GM12891 (cell line): ENCODE measurements around the gene DLGAP5.

ENCODE experiments used
- DNase-seq: peaks from one replicate; pipeline ENCODE4 v3.0.0; 2011; ENCODE audit warnings: low spot score; ENCODE audit not compliant: insufficient read length
- FAIRE-seq: peaks from 2 replicates; lab custom pipeline; 2011; peaks lifted over from hg19 to GRCh38; lab: Jason Lieb, UNC
- PAX5 ChIP-seq: IDR thresholded peaks from 2 replicates; pipeline ENCODE4 v1.6.1; 2011; ENCODE audit warnings: low read length, moderate library complexity, mild to moderate bottlenecking; ENCODE audit not compliant: insufficient read depth, severe bottlenecking
- POLR2A ChIP-seq: IDR thresholded peaks from 2 replicates; pipeline ENCODE4 v1.6.1; 2011; ENCODE audit warnings: low read depth, low read length, control low read depth
- POLR2AphosphoS5 ChIP-seq: IDR thresholded peaks from 2 replicates; pipeline ENCODE4 v1.6.1; 2011; ENCODE audit warnings: low read depth, low read length, control low read depth
- POU2F2 ChIP-seq: IDR thresholded peaks from 2 replicates; pipeline ENCODE4 v1.6.1; 2011; ENCODE audit warnings: low read depth, mild to moderate bottlenecking, control low read depth, low read length, moderate library complexity
- SPI1 ChIP-seq: IDR thresholded peaks from 2 replicates; pipeline ENCODE4 v1.6.1; 2011; ENCODE audit warnings: low read depth, low read length, control low read depth
- TAF1 ChIP-seq: IDR thresholded peaks from 2 replicates; pipeline ENCODE4 v1.6.1; 2011; ENCODE audit warnings: low read depth, low read length, control low read depth

DLGAP5 gene

DNA sequence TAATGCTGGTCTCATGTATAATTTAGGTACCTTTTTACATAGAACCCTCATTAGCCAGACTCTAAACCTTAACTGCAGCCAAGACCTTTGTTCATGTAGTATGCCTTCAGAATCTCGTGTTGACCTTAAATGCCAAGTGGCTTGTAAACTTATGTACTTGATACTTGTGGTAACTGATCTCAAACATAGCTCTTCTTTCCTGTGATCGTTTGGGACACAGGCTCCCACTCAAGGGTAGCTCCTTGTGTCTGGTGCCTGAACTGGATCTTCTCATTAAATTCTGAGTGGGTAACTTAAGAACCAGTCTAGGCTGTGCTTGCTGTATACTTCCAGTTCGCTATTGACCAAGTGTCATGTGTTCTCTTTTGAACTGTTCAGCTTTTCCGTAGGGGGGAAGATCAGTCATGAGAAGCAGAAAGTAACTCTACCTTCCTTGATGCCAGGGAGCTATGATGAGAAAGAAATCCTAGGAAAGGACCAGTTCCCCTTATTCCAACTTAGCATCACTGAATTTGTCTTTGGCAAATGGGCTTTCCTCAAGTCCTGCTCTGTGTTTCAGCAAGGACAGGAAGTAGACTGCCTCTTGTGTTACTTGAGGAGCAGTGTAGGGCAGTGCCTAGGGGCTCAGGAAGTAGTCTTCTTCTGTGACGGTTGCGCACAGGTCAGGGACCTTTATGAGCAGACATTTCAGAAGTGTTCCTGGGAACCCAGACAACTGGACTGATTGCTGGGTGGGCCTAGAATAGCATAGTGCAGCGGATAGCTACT is 59.8 kb downstream of the DLGAP5 start:
- TF ChIP-seq TAF1 (no peak), POLR2AphosphoS5 (no peak), POLR2A (no peak), PAX5 (no peak)
- no peak for DNase-seq
- peak; percentile 5 for FAIRE-seq

DNA sequence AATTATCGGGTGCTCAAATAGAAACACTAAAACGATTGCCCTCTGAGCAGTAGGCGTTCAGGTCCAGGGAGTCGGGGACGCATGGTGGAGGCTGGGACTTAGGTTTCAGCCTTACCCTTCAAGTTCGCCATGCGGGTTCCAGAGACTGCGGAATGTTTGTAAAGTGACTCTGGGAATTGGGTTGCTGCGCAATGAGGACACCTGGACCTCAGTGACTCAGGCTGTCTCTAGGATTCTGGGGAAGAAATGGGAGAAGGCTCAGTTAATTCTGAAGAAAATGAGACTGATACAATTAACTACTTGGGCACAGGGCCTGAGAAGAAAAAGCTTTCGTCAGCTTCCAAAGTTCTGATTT is 61.2 kb downstream of the DLGAP5 start:
- TF ChIP-seq POLR2AphosphoS5 = no peak
- no peak for TF ChIP-seq PAX5
- no peak for TF ChIP-seq POU2F2
- no peak for TF ChIP-seq TAF1
- no peak for TF ChIP-seq POLR2A
- TF ChIP-seq SPI1 = no peak
- FAIRE-seq (no peak), DNase-seq (no peak)

DNA sequence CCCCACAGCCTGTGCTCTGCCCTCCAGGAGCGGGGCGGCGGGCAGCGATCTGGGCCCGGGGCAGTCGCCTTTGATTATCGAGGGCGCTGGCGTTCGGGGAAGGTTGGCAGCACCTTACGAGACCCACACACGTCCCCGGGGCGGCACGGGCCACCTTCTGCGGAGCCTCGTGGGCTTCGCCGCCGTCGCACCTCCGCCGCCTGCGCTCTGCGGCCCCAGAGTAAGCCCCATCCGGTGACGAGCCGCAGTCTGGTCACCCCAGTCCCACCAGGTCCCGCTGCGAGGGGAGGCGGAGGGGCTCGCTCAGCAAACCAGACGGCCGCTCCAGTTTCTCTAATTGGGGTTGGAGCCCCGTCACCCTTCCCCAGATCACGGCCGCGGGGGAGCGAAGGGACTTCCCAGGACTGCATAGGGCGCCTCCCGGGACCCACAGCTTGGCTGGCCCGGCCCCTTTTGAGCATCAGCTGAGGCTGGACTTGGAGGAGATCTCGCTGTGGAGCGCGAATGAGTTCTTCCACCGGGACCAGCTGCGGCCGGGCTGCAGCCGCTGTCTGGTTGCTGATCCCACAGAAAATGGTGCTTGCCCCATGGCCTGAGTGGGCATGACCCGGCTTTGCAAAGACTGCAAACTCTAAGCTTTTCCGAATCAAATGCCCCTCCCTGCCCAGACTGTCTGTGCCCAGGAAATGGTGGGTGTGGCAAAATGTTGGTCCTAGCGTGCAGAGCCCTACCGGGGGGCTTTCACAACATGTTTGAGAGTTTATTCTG is 61.8 kb downstream of the DLGAP5 start:
- peak; percentile 50 for FAIRE-seq
- no peak for TF ChIP-seq SPI1
- no peak for TF ChIP-seq TAF1
- TF ChIP-seq PAX5 = no peak
- no peak for TF ChIP-seq POLR2AphosphoS5
- TF ChIP-seq POU2F2 = no peak
- TF ChIP-seq POLR2A = no peak
- DNase-seq = peak; percentile 73

DNA sequence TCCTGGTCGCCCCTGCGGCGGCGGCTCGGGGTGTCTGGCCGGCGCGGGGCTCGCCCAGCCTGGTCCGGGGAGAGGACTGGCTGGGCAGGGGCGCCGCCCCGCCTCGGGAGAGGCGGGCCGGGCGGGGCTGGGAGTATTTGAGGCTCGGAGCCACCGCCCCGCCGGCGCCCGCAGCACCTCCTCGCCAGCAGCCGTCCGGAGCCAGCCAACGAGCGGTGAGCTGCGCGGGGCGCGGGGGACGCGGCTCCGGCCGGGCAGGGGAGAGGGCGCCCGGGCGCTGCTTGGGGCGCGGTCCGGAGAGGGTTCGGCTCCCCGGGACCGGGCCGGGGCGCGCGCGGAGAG is 62.3 kb downstream of the DLGAP5 start, which contains the start of gene LGALS3:
TSS of gene LGALS3 (plus strand) at position 167 of the 342 bp plus-strand sequence. CDS start 8,122 bp downstream, outside the sequence.
- DNase-seq (peak; percentile 68), FAIRE-seq (peak; percentile 16)
- no peak for TF ChIP-seq POU2F2
- TF ChIP-seq PAX5 = no peak
- TF ChIP-seq SPI1 = no peak
- TF ChIP-seq POLR2A = no peak
- TF ChIP-seq TAF1 = no peak

DNA sequence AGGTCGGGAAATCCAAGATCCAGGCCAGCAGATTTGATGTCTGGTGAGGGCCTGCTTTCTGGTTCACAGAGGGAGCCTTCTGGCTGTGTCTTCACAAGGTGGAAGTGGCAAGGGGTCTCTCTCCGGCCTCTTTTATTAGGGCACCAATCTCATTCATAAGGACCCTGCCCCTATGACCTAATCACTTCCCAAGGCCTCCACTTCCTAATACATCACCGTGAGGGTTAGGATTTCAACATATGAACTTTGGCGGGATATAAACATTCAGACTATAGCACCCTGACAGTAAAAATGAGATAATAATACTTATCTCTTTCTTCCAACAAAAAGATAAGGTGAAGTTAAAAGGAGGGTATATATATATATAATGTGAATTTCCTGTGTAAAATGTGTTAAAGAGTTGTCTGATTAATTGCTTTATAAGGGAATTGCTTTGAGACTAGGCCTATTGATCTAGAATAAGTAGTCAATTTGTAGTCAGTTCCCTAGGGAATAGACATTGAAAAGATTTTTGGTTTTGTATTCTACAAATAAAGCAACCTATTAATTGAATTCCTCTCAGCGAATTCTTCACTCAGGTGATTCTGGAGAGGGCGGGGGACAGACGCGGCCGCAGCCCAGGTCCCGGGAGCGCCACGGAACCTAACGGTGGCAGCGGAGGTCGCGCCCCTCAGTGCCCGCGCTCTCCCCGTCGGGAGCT is 62.8 kb downstream of the DLGAP5 start:
- DNase-seq (no peak), FAIRE-seq (peak; percentile 13)
- TF ChIP-seq POLR2AphosphoS5 (no peak), POLR2A (no peak), SPI1 (no peak), POU2F2 (no peak), PAX5 (no peak), TAF1 (no peak)

DNA sequence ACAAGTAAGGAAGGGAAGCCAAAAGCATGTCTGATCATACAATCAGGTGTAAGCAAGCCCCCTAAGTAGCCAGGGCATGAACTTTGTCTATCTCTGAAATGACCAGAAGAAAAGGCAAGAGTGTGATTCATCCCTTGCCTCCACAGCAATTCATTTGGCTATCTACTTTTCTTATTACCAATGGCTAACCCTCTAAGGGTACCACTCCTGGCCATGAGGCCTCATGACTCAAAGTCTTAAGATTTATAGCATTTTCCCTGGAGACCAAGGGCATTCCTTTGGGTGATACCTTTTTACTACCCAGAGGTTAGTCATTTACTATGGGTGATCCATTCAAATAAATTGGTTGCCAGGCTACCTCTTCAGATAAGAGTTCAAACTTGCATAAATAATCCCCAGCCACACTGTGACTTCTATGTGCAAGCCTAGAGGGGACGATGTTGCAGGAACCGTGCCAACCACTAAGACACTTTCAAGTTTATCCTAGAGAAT is 63.9 kb downstream of the DLGAP5 start:
- FAIRE-seq (no peak), DNase-seq (no peak)
- no peak for TF ChIP-seq POLR2A
- no peak for TF ChIP-seq POU2F2
- no peak for TF ChIP-seq PAX5
- TF ChIP-seq POLR2AphosphoS5 = no peak
- TF ChIP-seq TAF1 = no peak
- no peak for TF ChIP-seq SPI1

DNA sequence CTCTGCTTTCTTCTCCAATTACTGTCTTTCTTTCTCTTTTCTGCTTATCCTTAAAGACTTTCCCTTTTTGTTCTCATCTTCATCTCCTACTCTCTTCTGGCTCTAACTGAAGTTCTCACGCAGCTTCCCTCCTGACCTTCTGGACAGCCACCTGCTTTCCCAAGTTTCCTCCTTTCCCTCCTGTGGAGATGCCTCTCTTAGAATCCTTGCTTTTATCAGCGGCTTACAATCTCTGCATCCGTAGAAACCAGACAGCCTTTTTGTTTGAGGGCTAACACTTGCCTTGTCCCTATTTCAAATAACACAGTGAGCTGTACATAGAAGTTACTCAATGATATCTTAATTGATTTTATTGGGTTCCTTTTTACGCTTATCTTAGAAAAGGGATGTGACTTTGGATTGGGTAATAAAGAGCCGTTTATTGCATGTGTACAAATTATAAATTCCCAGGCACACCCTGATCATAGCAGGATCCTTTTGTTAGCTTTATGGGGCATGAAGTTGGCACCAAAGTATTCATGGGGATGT is 64.4 kb downstream of the DLGAP5 start:
- DNase-seq = no peak
- no peak for TF ChIP-seq PAX5
- no peak for TF ChIP-seq POLR2A
- TF ChIP-seq POU2F2 = no peak
- TF ChIP-seq TAF1 = no peak
- TF ChIP-seq POLR2AphosphoS5 = no peak
- no peak for TF ChIP-seq SPI1
- FAIRE-seq = peak; percentile 5

DNA sequence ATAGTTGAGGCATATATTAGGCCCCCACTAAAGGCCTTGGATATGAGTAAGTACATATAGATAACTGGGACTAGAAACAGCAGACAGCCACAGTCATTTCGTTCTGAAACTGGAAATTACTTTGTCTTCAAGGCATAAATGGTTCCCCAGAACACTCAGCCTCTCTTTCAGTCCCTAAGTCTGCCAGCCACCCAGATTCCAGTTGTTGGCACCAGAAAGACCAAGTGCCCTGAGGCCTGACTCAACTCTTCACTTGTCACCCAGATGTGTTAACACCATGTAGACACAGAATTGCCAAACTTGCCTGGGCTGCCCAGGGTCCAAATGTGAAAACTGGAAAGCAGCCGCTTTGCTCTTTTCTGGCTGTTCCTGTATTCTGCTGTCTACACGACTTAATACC is 65.4 kb downstream of the DLGAP5 start:
- TF ChIP-seq PAX5 (no peak), POLR2AphosphoS5 (no peak), POU2F2 (no peak), SPI1 (no peak), POLR2A (no peak), TAF1 (no peak)
- FAIRE-seq (no peak), DNase-seq (no peak)

DNA sequence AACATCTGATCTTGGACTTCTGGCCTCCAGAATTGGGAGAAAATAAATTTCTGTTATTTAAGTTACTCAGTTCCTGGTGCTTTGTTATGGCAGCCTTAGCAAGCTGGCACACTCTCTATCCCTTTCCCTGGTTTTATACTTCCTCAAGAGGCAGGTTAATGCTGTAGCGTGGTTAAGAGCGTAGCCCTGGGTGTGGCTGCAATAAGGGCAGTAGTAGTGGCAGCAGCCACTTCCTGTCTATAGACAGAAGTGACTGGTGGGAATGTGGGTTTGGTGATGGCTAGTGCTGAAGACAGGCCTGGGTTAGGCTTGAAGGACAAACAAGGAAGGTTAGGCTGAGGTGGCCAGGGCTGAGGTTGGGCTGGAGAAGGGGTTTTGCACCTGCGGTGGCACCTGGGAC is 66.0 kb downstream of the DLGAP5 start:
- no peak for DNase-seq
- no peak for FAIRE-seq
- TF ChIP-seq POU2F2 = no peak

DNA sequence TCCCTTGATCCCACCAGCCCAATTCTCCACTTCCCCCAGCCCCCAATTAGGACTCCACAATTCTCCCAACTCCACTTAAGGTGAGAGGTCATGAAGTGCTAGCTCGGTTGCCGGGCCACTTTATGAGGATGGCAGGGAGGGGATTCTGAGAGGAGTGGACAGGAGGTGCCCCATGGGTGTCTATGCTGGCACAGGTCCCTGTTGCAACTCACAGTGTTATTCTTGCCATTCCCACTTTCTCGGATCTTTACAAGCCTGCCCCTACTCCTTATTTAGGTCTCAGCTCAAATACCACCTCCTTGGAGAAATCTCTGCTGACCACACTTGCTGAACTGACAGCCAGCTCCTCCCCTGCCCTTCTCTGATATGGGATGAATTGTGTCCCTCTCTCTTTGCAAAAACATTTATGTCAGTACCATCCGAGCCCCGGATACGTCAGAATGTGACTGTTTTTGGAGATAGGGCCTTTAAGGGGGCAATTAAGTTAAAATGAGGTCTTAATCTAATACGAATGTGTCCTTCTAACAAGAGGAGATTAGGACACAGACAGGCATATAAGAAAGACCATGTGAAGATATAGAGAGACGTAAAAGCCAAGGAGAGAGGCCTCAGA is 66.5 kb downstream of the DLGAP5 start:
- DNase-seq (no peak), FAIRE-seq (no peak)
- TF ChIP-seq TAF1 (no peak), POLR2A (no peak), SPI1 (no peak), POLR2AphosphoS5 (no peak), POU2F2 (no peak), PAX5 (no peak)
